ENCODE data around the gene DEPP1. TPM values are rescaled to one million over a fixed set of nuclear protein-coding genes. Genes with fewer than 3 reads are reported as not detected.
"Not testable (repeated sequence)": the region's sequence is repeated elsewhere in the genome, so short reads cannot be mapped to it uniquely, and the experiment has no call there.

DEPP1 gene
- 1 to 10 TPM; 5.9 to 8.8 (median 7.2) TPM for polyA plus RNA-seq (ENCODE audit: insufficient read length in 3 of 3)

- DNase-seq (ENCODE audit: low read depth in 3 of 3, low spot score in 2 of 3) = peak; percentile 88 to 92 (median 92)
Observed at GRCh38 chr10:44978570-44979280, at the start of gene DEPP1. DEPP1 (minus strand) TSS chr10:44978809; CDS start chr10:44978030, 779 bp downstream.

- no peak for DNase-seq (ENCODE audit: low read depth in 3 of 3, low spot score in 2 of 3)
Observed at GRCh38 chr10:45023426-45023825, 44.8 kb upstream of the DEPP1 start.

- DNase-seq (ENCODE audit: low read depth in 3 of 3, low spot score in 2 of 3) = no peak
Observed at GRCh38 chr10:45015590-45015989, 37.0 kb upstream of the DEPP1 start.

- not testable (repeated sequence) for DNase-seq (ENCODE audit: low read depth in 3 of 3, low spot score in 2 of 3)
Observed at GRCh38 chr10:45014557-45014956, 35.9 kb upstream of the DEPP1 start.

- peak; percentile 83 to 88 (median 85) for DNase-seq (ENCODE audit: low read depth in 3 of 3, low spot score in 2 of 3)
Observed at GRCh38 chr10:45008524-45009161, 30.0 kb upstream of the DEPP1 start.

- no peak for DNase-seq (ENCODE audit: low read depth in 3 of 3, low spot score in 2 of 3)
Observed at GRCh38 chr10:45006276-45007030, 27.8 kb upstream of the DEPP1 start.

GRCh38 chr10:45005284-45005683, 26.7 kb upstream of the DEPP1 start:
- DNase-seq (ENCODE audit: low read depth in 3 of 3, low spot score in 2 of 3) = no peak

GRCh38 chr10:45004661-45005060, 26.1 kb upstream of the DEPP1 start:
- no peak for DNase-seq (ENCODE audit: low read depth in 3 of 3, low spot score in 2 of 3)

GRCh38 chr10:45003432-45004000, 24.9 kb upstream of the DEPP1 start:
- no peak for DNase-seq (ENCODE audit: low read depth in 3 of 3, low spot score in 2 of 3)

- DNase-seq (ENCODE audit: low read depth in 3 of 3, low spot score in 2 of 3) = peak in 1 of 3 donors; percentile 55
Observed at GRCh38 chr10:45001381-45002148, 23.0 kb upstream of the DEPP1 start.

- peak in 2 of 3 donors; percentile 75 to 78 for DNase-seq (ENCODE audit: low read depth in 3 of 3, low spot score in 2 of 3)
Observed at GRCh38 chr10:45000752-45001380, 22.3 kb upstream of the DEPP1 start, which contains the start of gene ZNF22. ZNF22 (plus strand) TSS chr10:45000923; CDS start chr10:45003369, 2,446 bp downstream.

GRCh38 chr10:45000138-45000751, 21.6 kb upstream of the DEPP1 start:
- no peak for DNase-seq (ENCODE audit: low read depth in 3 of 3, low spot score in 2 of 3)

GRCh38 chr10:44998146-44998631, 19.6 kb upstream of the DEPP1 start:
- DNase-seq (ENCODE audit: low read depth in 3 of 3, low spot score in 2 of 3) = no peak

- no peak for DNase-seq (ENCODE audit: low read depth in 3 of 3, low spot score in 2 of 3)
Observed at GRCh38 chr10:44997105-44997748, 18.6 kb upstream of the DEPP1 start.

- DNase-seq (ENCODE audit: low read depth in 3 of 3, low spot score in 2 of 3) = no peak
Observed at GRCh38 chr10:44995914-44996669, 17.5 kb upstream of the DEPP1 start.

GRCh38 chr10:44995581-44995913, 16.9 kb upstream of the DEPP1 start:
- no peak for DNase-seq (ENCODE audit: low read depth in 3 of 3, low spot score in 2 of 3)

GRCh38 chr10:44994752-44995530, 16.3 kb upstream of the DEPP1 start:
- no peak for DNase-seq (ENCODE audit: low read depth in 3 of 3, low spot score in 2 of 3)
